ENCODE data around the gene S100A14. TPM values are rescaled to one million over a fixed set of nuclear protein-coding genes. Genes with fewer than 3 reads are reported as not detected.

S100A14 gene
- total RNA-seq, 1 experiment from 2014 or later: 0.63 TPM

DNA sequence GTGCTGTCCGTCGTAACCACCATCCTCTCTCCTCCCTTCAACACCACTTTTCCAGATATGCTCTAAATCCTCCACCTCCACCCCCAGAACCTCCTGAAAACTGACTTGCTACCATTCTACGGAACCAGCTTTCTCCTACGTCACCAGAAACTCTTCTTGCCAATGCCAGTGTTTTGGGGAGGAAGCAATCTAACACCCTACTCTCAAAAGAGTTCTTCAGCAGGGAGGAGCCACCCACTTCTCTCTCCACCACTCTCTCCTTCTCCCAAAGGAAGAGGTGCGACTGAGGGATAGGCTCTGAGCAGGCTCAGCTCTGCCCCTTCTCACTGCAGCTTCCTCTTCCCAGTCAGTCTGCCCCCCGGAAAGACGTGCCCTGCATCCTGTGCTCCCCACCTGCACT lies 44.4 kb downstream of the S100A14 start:
- H3K56ac ChIP-seq (ENCODE audit: insufficient read length, low read depth, low read length): no peak overlapping the region
- no peaks in the 10 kb centered on the region for H3K27me3 ChIP-seq (ENCODE audit: insufficient read depth, low read length)
- no peak overlapping the region for H3T11ph ChIP-seq (ENCODE audit: low read length)
- Mint-ChIP-seq H3K4me1 (peaks cover 20 to 24% of the 10 kb centered on the region in 2 experiments), H3K27me3 (ENCODE audit: low read depth) (peaks cover 15% of the 10 kb centered on the region), H3K4me3 (no peak overlapping the region; a peak in 1 of 5 replicates), H3K9me3 (peaks cover 12 to 15% of the 10 kb centered on the region in 2 experiments; a peak in 4 of 5 replicates), H3K36me3 (ENCODE audit: insufficient read depth in 1 of 3, low read depth in 3 of 3) (peaks cover 0 to 6% (median 0%) of the 10 kb centered on the region in 3 experiments; a peak in 2 of 7 replicates), H3K27ac (no peak overlapping the region)
- DNase-seq: no peak
- no peak overlapping the region for H2BK20ac ChIP-seq (ENCODE audit: low read depth, low read length, poor library complexity, severe bottlenecking)
- H4K20me1 ChIP-seq (ENCODE audit: control insufficient read depth, insufficient read depth, insufficient read length): peaks cover 3% of the 10 kb centered on the region
- H3K4me1 ChIP-seq (ENCODE audit: insufficient read depth, low read length): peaks cover 2% of the 10 kb centered on the region; the same call in 1 of the 2 replicates
- H3K18ac ChIP-seq (ENCODE audit: insufficient read length, low read depth, low read length): no peak overlapping the region
- H2BK15ac ChIP-seq (ENCODE audit: low read depth, low read length): no peak overlapping the region
- no peak overlapping the region for H4K8ac ChIP-seq (replicated peaks; ENCODE audit: insufficient read length, low read depth, low read length)
- no peaks in the 10 kb centered on the region for H3K23me2 ChIP-seq (ENCODE audit: insufficient read length, low read depth, low read length, poor library complexity, severe bottlenecking)
- no peak overlapping the region for H3K27ac ChIP-seq (ENCODE audit: insufficient read length, low read depth, low read length)
- no peaks in the 10 kb centered on the region for H3K79me1 ChIP-seq (ENCODE audit: insufficient read depth, low read depth, low read length, poor library complexity, severe bottlenecking)
- H3K9me3 ChIP-seq (ENCODE audit: control insufficient read depth, low read depth, low read length): no peaks in the 10 kb centered on the region
- H2AK5ac ChIP-seq (ENCODE audit: insufficient read length, low read length): no peak overlapping the region
- no peak overlapping the region for H3K9ac ChIP-seq (ENCODE audit: extremely low read depth, insufficient read length, low read length)
- no peak overlapping the region for H2BK120ac ChIP-seq (ENCODE audit: low read depth, low read length, poor library complexity, severe bottlenecking)
- TF ChIP-seq, protein P1, sequence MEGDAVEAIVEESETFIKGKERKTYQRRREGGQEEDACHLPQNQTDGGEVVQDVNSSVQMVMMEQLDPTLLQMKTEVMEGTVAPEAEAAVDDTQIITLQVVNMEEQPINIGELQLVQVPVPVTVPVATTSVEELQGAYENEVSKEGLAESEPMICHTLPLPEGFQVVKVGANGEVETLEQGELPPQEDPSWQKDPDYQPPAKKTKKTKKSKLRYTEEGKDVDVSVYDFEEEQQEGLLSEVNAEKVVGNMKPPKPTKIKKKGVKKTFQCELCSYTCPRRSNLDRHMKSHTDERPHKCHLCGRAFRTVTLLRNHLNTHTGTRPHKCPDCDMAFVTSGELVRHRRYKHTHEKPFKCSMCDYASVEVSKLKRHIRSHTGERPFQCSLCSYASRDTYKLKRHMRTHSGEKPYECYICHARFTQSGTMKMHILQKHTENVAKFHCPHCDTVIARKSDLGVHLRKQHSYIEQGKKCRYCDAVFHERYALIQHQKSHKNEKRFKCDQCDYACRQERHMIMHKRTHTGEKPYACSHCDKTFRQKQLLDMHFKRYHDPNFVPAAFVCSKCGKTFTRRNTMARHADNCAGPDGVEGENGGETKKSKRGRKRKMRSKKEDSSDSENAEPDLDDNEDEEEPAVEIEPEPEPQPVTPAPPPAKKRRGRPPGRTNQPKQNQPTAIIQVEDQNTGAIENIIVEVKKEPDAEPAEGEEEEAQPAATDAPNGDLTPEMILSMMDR (conservative IDR thresholded peaks at IDR 0.05): no peak
- H4K91ac ChIP-seq (ENCODE audit: insufficient read length, low read depth, low read length): no peak overlapping the region
- no peak overlapping the region for H3K4me2 ChIP-seq (ENCODE audit: insufficient read depth, insufficient read length, low read length)
- H2BK12ac ChIP-seq (ENCODE audit: insufficient read length, low read depth, low read length): no peak overlapping the region
- H3K4ac ChIP-seq (ENCODE audit: low read depth, low read length): no peak overlapping the region
- H3K79me2 ChIP-seq (ENCODE audit: insufficient read depth, low read length): no peaks in the 10 kb centered on the region
- H3K14ac ChIP-seq (ENCODE audit: insufficient read depth, low read length): no peak overlapping the region
- no peak overlapping the region for H3K23ac ChIP-seq (ENCODE audit: insufficient read length, low read depth, low read length)
- WGBS (ENCODE audit: extremely low coverage, insufficient read length, low lambda C conversion rate): no CpG with 5 or more reads among the region's 7 CpGs
- no peak overlapping the region for H4K5ac ChIP-seq (ENCODE audit: insufficient read length, low read depth, low read length)
- no peak overlapping the region for H2AFZ ChIP-seq (ENCODE audit: low read length)
- H2BK5ac ChIP-seq (ENCODE audit: insufficient read length, low read length): no peak overlapping the region
